A549 (cell line): ENCODE results near the gene RHCG. TPM values are rescaled to one million over a fixed set of nuclear protein-coding genes. Genes with fewer than 3 reads are reported as not detected.

ENCODE experiments used
- ATAC-seq, 2 experiments: fragments of 200-7000 bp in 1 of 2; fragments of >200 bp in 1 of 2; cut with Nextera tagmentation in 1 of 2; cut with Tn5 transposase in 1 of 2; 3 replicates each; pipeline versions ENCODE4 v1.8.0 to v1.9.1; 2018 to 2020; ENCODE audit warnings: mild to moderate bottlenecking in 1 of 2, moderate library complexity in 1 of 2
- CTCF ChIA-PET: fragments of 300-600 bp; sonication (Branson Sonifier 250); formaldehyde crosslinking; extraction: SDS; loops from one replicate; lab custom pipeline; 2021; ENCODE audit warnings: antibody characterized with exemption, inconsistent platforms; lab: Yijun Ruan, JAX
- POLR2A ChIA-PET: fragments of 350-600 bp; formaldehyde crosslinking; extraction: SDS; loops from one replicate; lab custom pipeline; 2021; ENCODE audit warnings: antibody characterized with exemption, inconsistent platforms; lab: Yijun Ruan, JAX
- DNase-seq, 2 experiments: peaks; one replicate each; pipeline versions ENCODE4 v3.0.0 to v3.0.0-alpha.2; 2011 to 2016; ENCODE audit warnings: low read depth in 1 of 2, low spot score in 1 of 2
- FAIRE-seq: peaks from 2 replicates; lab custom pipeline; 2011; peaks lifted over from hg19 to GRCh38; lab: Jason Lieb, UNC
- H3K27ac ChIP-seq, 2 experiments: fragments of >200 bp; sonication (Bioruptor Twin); formaldehyde crosslinking; 3 replicates each; pipeline ENCODE4 v1.5.1; 2016 to 2017
- H3K4me1 ChIP-seq: fragments of >200 bp; sonication (Bioruptor Twin); formaldehyde crosslinking; 3 replicates; pipeline ENCODE4 v1.6.1; 2016
- H3K4me2 ChIP-seq: fragments of >200 bp; sonication (Bioruptor Twin); formaldehyde crosslinking; 3 replicates; pipeline ENCODE4 v1.6.1; 2016
- H3K4me3 ChIP-seq: fragments of >200 bp; sonication (Bioruptor Twin); formaldehyde crosslinking; 3 replicates; pipeline ENCODE4 v1.5.1; 2016
- H3K9me3 ChIP-seq: fragments of >200 bp; sonication (Bioruptor Twin); formaldehyde crosslinking; 3 replicates; pipeline ENCODE4 v1.6.1; 2016
- CBX2 ChIP-seq: fragments of 200-600 bp; sonication (generic); IDR thresholded peaks from 2 replicates; pipeline ENCODE4 v1.6.1; 2016; ENCODE audit warnings: low read depth, mild to moderate bottlenecking, borderline replicate concordance
- CBX8 ChIP-seq: fragments of 200-600 bp; sonication (generic); IDR thresholded peaks from 2 replicates; pipeline ENCODE4 v1.6.1; 2016
- CHD4 ChIP-seq: fragments of 200-600 bp; sonication (generic); IDR thresholded peaks from 2 replicates; pipeline ENCODE4 v1.6.1; 2016; ENCODE audit warnings: antibody characterized with exemption, mild to moderate bottlenecking, borderline replicate concordance
- CTCF ChIP-seq: fragments of >200 bp; sonication (Bioruptor Twin); formaldehyde crosslinking; IDR thresholded peaks from 3 replicates; pipeline ENCODE4 v1.5.1; 2016
- E2F6 ChIP-seq: IDR thresholded peaks from 2 replicates; pipeline ENCODE4 v1.6.1; 2012; ENCODE audit warnings: low read depth, borderline replicate concordance
- EHF ChIP-seq: fragments of 250-450 bp; sonication (Bioruptor Pico); IDR thresholded peaks from 2 replicates; pipeline ENCODE4 v1.5.0; 2020; ENCODE audit warnings: mild to moderate bottlenecking
- ELK1 ChIP-seq: fragments of 150-350 bp; IDR thresholded peaks from 2 replicates; pipeline ENCODE4 v1.6.1; 2014; ENCODE audit warnings: low read depth, mild to moderate bottlenecking, low read length
- EP300 ChIP-seq, 2 experiments: fragments of >200 bp; sonication (Bioruptor Twin); formaldehyde crosslinking; IDR thresholded peaks; 2 replicates in 1 of 2; 3 replicates in 1 of 2; pipeline ENCODE4 v1.6.1; 2016 to 2017
- FOSL2 ChIP-seq, 2 experiments: fragments of 450-650 bp in 1 of 2; fragments of >200 bp in 1 of 2; sonication (Bioruptor Twin) in 1 of 2; formaldehyde crosslinking; IDR thresholded peaks; 2 replicates each; pipeline versions ENCODE4 v1.5.0 to v1.6.1; 2016 to 2020; ENCODE audit warnings: mild to moderate bottlenecking in 1 of 2, moderate library complexity in 1 of 2
- FOXS1 ChIP-seq: fragments of 250-450 bp; sonication (Bioruptor Pico); IDR thresholded peaks from 2 replicates; pipeline ENCODE4 v1.5.0; 2020; ENCODE audit warnings: mild to moderate bottlenecking, moderate library complexity
- GATA3 ChIP-seq: IDR thresholded peaks from 2 replicates; pipeline ENCODE4 v1.6.1; 2012; ENCODE audit warnings: borderline replicate concordance
- HES2 ChIP-seq: fragments of >200 bp; sonication (Bioruptor Twin); formaldehyde crosslinking; IDR thresholded peaks from 2 replicates; pipeline ENCODE4 v1.6.1; 2016
- HMGXB4 ChIP-seq: fragments of 250-450 bp; sonication (Bioruptor Pico); IDR thresholded peaks from 2 replicates; pipeline ENCODE4 v1.5.0; 2021; ENCODE audit warnings: mild to moderate bottlenecking, moderate library complexity, borderline replicate concordance
- KDM1A ChIP-seq: fragments of 200-600 bp; sonication (generic); IDR thresholded peaks from 2 replicates; pipeline ENCODE4 v1.6.1; 2016; ENCODE audit warnings: low read depth, mild to moderate bottlenecking
- MAFK ChIP-seq: fragments of 450-650 bp; IDR thresholded peaks from 2 replicates; pipeline ENCODE4 v1.6.1; 2014; ENCODE audit not compliant: partially characterized antibody
- NR3C1 ChIP-seq: fragments of >200 bp; sonication (Bioruptor Twin); formaldehyde crosslinking; IDR thresholded peaks from 3 replicates; pipeline ENCODE4 v1.6.1; 2017
- PBX3 ChIP-seq: IDR thresholded peaks from 2 replicates; pipeline ENCODE4 v1.6.1; 2012
- POLR2A ChIP-seq: IDR thresholded peaks from 2 replicates; pipeline ENCODE4 v1.6.1; 2012; ENCODE audit warnings: mild to moderate bottlenecking, low read length
- ZFP36 ChIP-seq: fragments of 450-650 bp; IDR thresholded peaks from 2 replicates; pipeline ENCODE4 v1.6.1; 2014; ENCODE audit warnings: borderline replicate concordance; ENCODE audit not compliant: partially characterized antibody
- ZSCAN20 ChIP-seq: fragments of 250-450 bp; sonication (Bioruptor Pico); IDR thresholded peaks from 2 replicates; pipeline ENCODE4 v1.8.0; 2022; ENCODE audit warnings: mild to moderate bottlenecking, moderate library complexity
- WGBS: methylation state at CpG from one replicate; pipeline ENCODE4 v1.1.6; 2017; ENCODE audit errors: missing lambda C conversion rate; 5-methylcytosine and 5-hydroxymethylcytosine counted together
- polyA plus RNA-seq, 4 experiments: library from polyadenylated mRNA; depleted of rRNA in 3 of 4; stranded (reverse); fragments of >200 nt; fragmentation: RNase III in 1 of 4; extraction: RNeasy Plus Mini Kit Qiagen cat#74134 plus additional on column Dnase treatment in 1 of 4; gene quantifications; 2 replicates in 3 of 4; 3 replicates in 1 of 4; pipeline ENCODE4 v1.2.3, GENCODE V29; 2011 to 2017

RHCG gene
- polyA plus RNA-seq, 2 of the 4 experiments (the other 2 are of a cell fraction), result 3.6 to 11.0 TPM

- CTCF ChIA-PET, result interaction anchor here (1.7 to 11.8 kb wide), 4 partner anchors 14 to 121 kb away, joined by 4 to 158 read pairs (median 103); partner anchors contain the start of gene RHCG
- peaks cover 7% of the 10 kb centered on the region; the same call in 1 of the 3 replicates for H3K4me1 ChIP-seq
- FAIRE-seq, result no peak
Observed at GRCh38 chr15:89479173-89479572, 17.2 kb downstream of the RHCG start.

GRCh38 chr15:89477411-89478242 is 18.8 kb downstream of the RHCG start:
- ATAC-seq (no peak; a peak in 1 of 6 replicates), DNase-seq (no peak), FAIRE-seq (no peak)
- Histone ChIP-seq H3K4me3 (no peak overlapping the region), H3K27ac (no peak overlapping the region), H3K9me3 (no peaks in the 10 kb centered on the region)
- 63% methylated on average over 21 of the region's 22 CpGs for WGBS
- no peak for TF ChIP-seq HES2
- no peak for TF ChIP-seq E2F6
- TF ChIP-seq, all 56 proteins: peak for 0
- ChIA-PET CTCF (interaction anchor here (0.6 to 11.8 kb wide), 7 partner anchors 11 to 120 kb away, joined by 3 to 158 read pairs (median 13); partner anchors contain the start of gene RHCG), POLR2A (no interaction called here)
- H3K4me2 ChIP-seq, result no peak overlapping the region
- peaks cover 7% of the 10 kb centered on the region; the same call in 1 of the 3 replicates for H3K4me1 ChIP-seq

More at GRCh38 chr15:89479173-89479572, 17.2 kb downstream of the RHCG start:
- Histone ChIP-seq H3K4me3 (no peak overlapping the region), H3K27ac (no peak overlapping the region), H3K4me2 (no peak overlapping the region), H3K9me3 (no peaks in the 10 kb centered on the region)
- DNase-seq, result no peak
- ATAC-seq, result peak in 1 of 2 experiments; percentile 10; a peak in 1 of 6 replicates
- POLR2A ChIA-PET, result no interaction called here
- no peak for TF ChIP-seq MAFK
- no peak for TF ChIP-seq ZFP36
- TF ChIP-seq KDM1A, result no peak
- TF ChIP-seq HMGXB4, result no peak
- TF ChIP-seq PBX3, result no peak
- TF ChIP-seq ELK1, result no peak
- TF ChIP-seq CBX8, result no peak
- no peak for TF ChIP-seq GATA3
- no peak for TF ChIP-seq POLR2A
- WGBS, result 54% methylated on average over 7 of the region's 7 CpGs

GRCh38 chr15:89475661-89476060 is 20.7 kb downstream of the RHCG start:
- H3K4me2 ChIP-seq, result no peak overlapping the region
- ChIA-PET POLR2A (no interaction called here), CTCF (interaction anchor here (0.6 to 11.8 kb wide), 9 partner anchors 10 to 263 kb away, joined by 3 to 158 read pairs (median 13); partner anchors contain the start of gene RHCG)
- DNase-seq (no peak), ATAC-seq (no peak), FAIRE-seq (no peak)
- H3K4me1 ChIP-seq, result no peaks in the 10 kb centered on the region
- H3K4me3 ChIP-seq, result no peak overlapping the region
- no peaks in the 10 kb centered on the region for H3K9me3 ChIP-seq
- H3K27ac ChIP-seq, result no peak overlapping the region
- 56% methylated on average over 6 of the region's 6 CpGs for WGBS
- TF ChIP-seq ZSCAN20 (CRISPR knock-in tag) (no peak), NR3C1 (no peak), E2F6 (no peak), CBX2 (no peak), CBX8 (no peak), CHD4 (no peak), FOXS1 (CRISPR knock-in tag) (no peak), FOSL2 (IDR thresholded peaks at IDR 0.05) (no peak), FOSL2 (CRISPR knock-in tag; IDR thresholded peaks at IDR 0.05) (no peak), EP300 (IDR thresholded peaks at IDR 0.05) (no peak), EHF (no peak), ELK1 (no peak), PBX3 (no peak), CTCF (no peak)
